ENCODE results near the gene CLDN18.
A peak's percentile ranks its signal among the peaks of the same experiment; 100 is the strongest.

CLDN18 gene

GRCh38 chr3:137988982-137989381 lies 21.0 kb upstream of the CLDN18 start:
- Histone ChIP-seq H3K27ac (no peak overlapping the region), H3K36me3 (ENCODE audit: insufficient read depth) (no peaks in the 10 kb centered on the region), H2AFZ (ENCODE audit: low read depth) (peak overlapping the region; percentile 44; the same call in 1 of the 2 replicates), H3K79me2 (ENCODE audit: insufficient read depth, low read depth) (no peaks in the 10 kb centered on the region), H3K4me1 (ENCODE audit: low read depth, poor library complexity, severe bottlenecking) (peaks cover 20% of the 10 kb centered on the region), H4K20me1 (ENCODE audit: insufficient read depth) (no peaks in the 10 kb centered on the region), H3K9ac (no peak overlapping the region), H3K27me3 (ENCODE audit: insufficient read depth, low read depth) (no peaks in the 10 kb centered on the region), H3K4me3 (IDR thresholded peaks at IDR 0.05; ENCODE audit: insufficient read depth, low read depth, low read length) (no peak overlapping the region), H3K4me2 (no peak overlapping the region)
- TF ChIP-seq CTCF (conservative IDR thresholded peaks at IDR 0.05; ENCODE audit: low read depth, low read length): no peak

GRCh38 chr3:137990427-137990826 lies 19.5 kb upstream of the CLDN18 start:
- Histone ChIP-seq H4K20me1 (ENCODE audit: insufficient read depth) (no peaks in the 10 kb centered on the region), H3K4me1 (ENCODE audit: low read depth, poor library complexity, severe bottlenecking) (peaks cover 20% of the 10 kb centered on the region), H3K27ac (no peak overlapping the region), H3K79me2 (ENCODE audit: insufficient read depth, low read depth) (no peaks in the 10 kb centered on the region), H3K27me3 (ENCODE audit: insufficient read depth, low read depth) (no peaks in the 10 kb centered on the region), H3K4me3 (IDR thresholded peaks at IDR 0.05; ENCODE audit: insufficient read depth, low read depth, low read length) (no peak overlapping the region), H2AFZ (ENCODE audit: low read depth) (no peak overlapping the region), H3K9ac (no peak overlapping the region), H3K4me2 (no peak overlapping the region), H3K36me3 (ENCODE audit: insufficient read depth) (no peaks in the 10 kb centered on the region)
- TF ChIP-seq CTCF (conservative IDR thresholded peaks at IDR 0.05; ENCODE audit: low read depth, low read length): no peak

GRCh38 chr3:137992592-137992991 lies 17.4 kb upstream of the CLDN18 start:
- H3K27ac ChIP-seq: no peak overlapping the region
- no peak overlapping the region for H2AFZ ChIP-seq (ENCODE audit: low read depth)
- H3K4me1 ChIP-seq (ENCODE audit: low read depth, poor library complexity, severe bottlenecking): peaks cover 13% of the 10 kb centered on the region
- H3K4me3 ChIP-seq (IDR thresholded peaks at IDR 0.05; ENCODE audit: insufficient read depth, low read depth, low read length): no peak overlapping the region
- TF ChIP-seq CTCF (conservative IDR thresholded peaks at IDR 0.05; ENCODE audit: low read depth, low read length): no peak
- H3K79me2 ChIP-seq (ENCODE audit: insufficient read depth, low read depth): no peaks in the 10 kb centered on the region
- H3K4me2 ChIP-seq: no peak overlapping the region
- no peaks in the 10 kb centered on the region for H3K27me3 ChIP-seq (ENCODE audit: insufficient read depth, low read depth)
- no peaks in the 10 kb centered on the region for H3K36me3 ChIP-seq (ENCODE audit: insufficient read depth)
- H3K9ac ChIP-seq: no peak overlapping the region
- H4K20me1 ChIP-seq (ENCODE audit: insufficient read depth): no peaks in the 10 kb centered on the region

GRCh38 chr3:137998121-137999042 lies 11.6 kb upstream of the CLDN18 start:
- Histone ChIP-seq H3K27me3 (ENCODE audit: insufficient read depth, low read depth) (no peaks in the 10 kb centered on the region), H3K36me3 (ENCODE audit: insufficient read depth) (no peaks in the 10 kb centered on the region), H3K4me1 (ENCODE audit: low read depth, poor library complexity, severe bottlenecking) (no peaks in the 10 kb centered on the region), H3K4me3 (IDR thresholded peaks at IDR 0.05; ENCODE audit: insufficient read depth, low read depth, low read length) (no peak overlapping the region), H2AFZ (ENCODE audit: low read depth) (no peak overlapping the region), H3K79me2 (ENCODE audit: insufficient read depth, low read depth) (no peaks in the 10 kb centered on the region), H4K20me1 (ENCODE audit: insufficient read depth) (no peaks in the 10 kb centered on the region), H3K27ac (no peak overlapping the region), H3K9ac (no peak overlapping the region), H3K4me2 (no peak overlapping the region)
- no peak for TF ChIP-seq CTCF (conservative IDR thresholded peaks at IDR 0.05; ENCODE audit: low read depth, low read length)
